ENCODE results near the gene PITHD1. TPM values are rescaled to one million over a fixed set of nuclear protein-coding genes. Genes with fewer than 3 reads are reported as not detected.
"Not testable (repeated sequence)": the region's sequence is repeated elsewhere in the genome, so short reads cannot be mapped to it uniquely, and the experiment has no call there.

The PITHD1 gene
- total RNA-seq, 1 experiment from 2014 or later: 52.5 TPM

DNA sequence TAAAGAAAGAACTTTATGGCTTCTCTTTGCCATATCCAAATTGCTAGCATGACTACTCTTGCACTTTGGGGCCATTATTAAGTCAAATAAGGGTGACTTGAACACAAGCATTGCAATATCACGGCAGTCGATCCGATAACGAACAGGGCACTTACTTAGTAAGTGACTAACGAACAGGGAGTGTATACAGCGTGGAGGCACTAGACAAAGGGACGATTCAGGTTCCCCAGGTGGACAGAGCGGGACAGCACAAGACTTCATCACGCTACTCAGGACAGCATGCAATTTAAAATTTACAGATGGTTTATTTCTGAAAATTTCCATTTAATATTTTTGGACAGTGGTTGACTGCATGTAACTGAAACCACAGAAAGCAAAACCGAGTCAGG lies 5.4 kb upstream of the PITHD1 start:
- no peak for DNase-seq (ENCODE audit: low read depth)

DNA sequence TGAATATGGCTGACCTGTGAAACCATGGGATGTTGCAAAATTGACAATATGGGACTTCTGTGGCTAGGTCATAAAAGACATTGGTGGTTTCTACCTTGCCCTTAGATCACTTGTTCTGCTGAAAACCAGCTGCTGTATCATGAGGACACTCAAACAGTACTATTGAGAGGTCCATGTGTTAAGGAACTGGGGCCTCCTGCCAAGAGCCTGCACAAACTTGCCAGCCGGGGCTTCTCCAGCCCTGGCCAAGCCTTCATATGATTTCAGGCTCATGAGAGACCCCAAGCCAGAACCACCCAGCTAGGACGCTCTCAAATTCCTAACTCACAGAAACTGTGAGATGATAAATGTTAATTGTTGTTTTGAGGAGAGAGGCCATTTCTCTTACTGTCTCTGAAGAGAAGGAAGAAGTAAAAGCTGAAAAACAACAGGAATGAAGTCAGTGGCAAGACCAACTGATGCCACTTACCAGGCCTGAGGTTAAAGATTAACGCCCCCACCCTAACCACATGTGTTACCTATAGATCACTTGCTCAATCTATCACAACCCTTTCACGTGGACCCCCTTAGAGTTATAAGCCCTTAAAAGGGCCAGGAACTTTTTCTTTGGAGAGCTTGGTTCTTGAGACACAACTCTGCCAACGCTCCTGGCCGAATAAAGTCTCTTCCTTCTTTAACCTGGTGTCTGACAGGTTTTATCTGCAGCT lies 3.9 kb upstream of the PITHD1 start:
- DNase-seq (ENCODE audit: low read depth): no peak

DNA sequence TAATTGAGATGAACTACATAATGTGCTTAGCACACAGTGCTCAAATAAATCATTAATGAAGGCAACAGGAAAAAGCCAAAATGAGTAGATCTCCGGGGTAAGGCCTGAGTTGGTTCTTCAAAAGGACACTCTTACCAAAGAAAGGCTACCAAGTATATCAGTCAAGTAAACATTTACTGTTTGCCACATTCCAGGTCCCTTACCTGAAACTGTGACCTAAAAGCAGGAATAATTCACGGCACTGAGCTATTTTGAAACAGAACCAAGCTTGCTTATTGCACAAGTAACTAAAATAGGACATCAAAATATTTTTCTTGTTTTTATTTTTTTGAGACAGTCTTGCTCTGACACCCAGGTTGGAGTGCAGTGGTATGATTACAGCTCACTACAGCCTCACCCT lies 2.0 kb upstream of the PITHD1 start:
- DNase-seq (ENCODE audit: low read depth): no peak

DNA sequence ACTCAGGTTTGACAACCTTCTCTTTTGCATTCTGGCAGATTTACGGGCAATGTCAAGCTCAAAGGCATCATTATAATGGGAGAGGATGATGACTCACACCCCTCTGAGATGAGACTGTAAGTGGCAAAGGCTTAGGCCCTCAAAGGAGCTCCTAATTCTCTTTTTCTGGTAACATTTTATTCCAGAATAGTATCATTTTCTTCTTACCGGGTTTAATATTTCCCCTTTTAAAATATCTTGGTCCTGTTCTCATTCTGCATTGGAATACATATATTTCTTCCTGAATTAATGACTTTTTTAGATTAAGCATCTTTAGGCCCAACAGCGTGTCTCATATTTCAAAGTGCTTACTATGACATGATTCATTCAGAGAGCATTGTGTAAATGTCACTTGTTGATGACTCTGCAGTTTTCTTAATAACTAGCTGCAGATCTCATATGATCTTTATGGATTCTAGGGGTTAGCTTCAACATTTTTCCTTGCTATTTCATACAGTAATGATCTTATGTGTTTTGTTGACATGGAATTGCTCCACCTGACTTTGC lies 1.7 kb downstream of the PITHD1 start:
- DNase-seq (ENCODE audit: low read depth): peak; percentile 66

DNA sequence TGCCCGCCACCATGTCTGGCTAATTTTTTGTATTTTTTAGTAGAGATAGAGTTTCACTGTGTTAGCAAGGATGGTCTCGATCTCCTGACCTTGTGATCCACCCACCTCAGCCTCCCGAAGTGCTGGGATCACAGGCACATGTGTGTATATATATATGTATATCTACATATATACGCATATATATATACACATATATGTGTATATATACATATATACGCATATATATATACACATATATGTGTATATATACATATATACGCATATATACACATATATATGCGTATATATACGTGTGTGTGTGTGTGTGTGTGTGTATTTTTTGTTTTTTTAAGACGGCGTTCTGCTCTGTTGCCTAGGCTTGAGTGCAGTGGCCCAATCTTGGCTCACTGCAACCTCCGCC lies 4.9 kb downstream of the PITHD1 start:
- DNase-seq (ENCODE audit: low read depth): not testable (repeated sequence)

DNA sequence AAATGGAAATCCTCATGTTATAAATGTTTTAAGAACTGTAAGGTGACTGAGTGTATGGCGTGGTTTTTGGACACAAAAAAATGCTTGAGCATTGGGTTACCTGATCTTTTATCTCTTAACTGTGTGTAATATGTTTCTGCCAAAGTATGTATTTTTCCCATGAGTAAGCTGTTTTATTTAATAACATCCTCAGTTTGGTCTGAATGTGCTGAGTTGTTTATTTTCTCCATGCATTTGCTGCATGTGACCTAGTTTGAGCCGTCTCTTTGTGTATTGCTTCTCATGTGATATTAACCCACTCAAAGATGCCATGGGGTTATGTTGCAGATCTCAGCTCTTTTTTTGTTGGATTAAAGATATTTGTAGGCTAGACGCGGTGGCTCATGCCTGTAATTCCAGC lies 6.6 kb downstream of the PITHD1 start:
- DNase-seq (ENCODE audit: low read depth): no peak

DNA sequence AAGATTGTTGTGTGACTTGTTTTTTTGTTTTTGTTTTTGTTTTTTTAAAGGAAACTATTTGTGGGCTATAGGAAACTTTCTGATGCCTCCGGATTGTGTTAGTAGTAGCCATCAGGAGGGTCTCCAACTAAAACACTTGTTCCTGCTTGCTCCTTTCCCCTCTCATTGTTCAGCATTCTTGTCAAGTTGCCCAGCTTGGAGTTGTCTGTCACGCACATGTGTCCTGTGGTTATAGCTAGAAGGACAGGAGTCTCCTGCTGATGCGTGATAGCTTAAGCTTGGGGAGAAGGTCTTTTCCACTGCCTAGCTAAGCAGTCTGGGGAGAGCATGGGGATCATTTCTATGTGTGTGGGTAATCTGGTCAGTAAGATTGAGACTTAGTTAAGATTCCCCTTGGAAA lies 9.5 kb downstream of the PITHD1 start:
- no peak for DNase-seq (ENCODE audit: low read depth)

DNA sequence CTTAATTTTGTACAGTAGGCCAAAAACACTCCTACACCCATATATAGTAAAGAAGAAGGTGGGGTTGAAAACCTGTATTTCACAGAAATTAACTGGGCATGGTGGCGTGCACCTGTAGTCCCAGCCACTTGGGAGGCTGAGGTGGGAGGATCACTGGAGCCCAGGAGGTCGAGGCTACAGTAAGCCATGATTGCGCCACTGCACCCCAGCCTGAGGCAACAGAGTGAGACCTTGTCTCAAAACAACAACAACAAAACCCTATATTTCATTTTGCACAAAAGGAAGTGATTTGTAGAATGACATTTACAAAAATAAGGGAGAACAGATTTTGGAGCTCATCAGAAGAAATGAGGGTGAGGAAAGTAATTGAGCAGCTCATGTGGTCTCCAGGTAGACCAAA lies 10.5 kb downstream of the PITHD1 start:
- no peak for DNase-seq (ENCODE audit: low read depth)

DNA sequence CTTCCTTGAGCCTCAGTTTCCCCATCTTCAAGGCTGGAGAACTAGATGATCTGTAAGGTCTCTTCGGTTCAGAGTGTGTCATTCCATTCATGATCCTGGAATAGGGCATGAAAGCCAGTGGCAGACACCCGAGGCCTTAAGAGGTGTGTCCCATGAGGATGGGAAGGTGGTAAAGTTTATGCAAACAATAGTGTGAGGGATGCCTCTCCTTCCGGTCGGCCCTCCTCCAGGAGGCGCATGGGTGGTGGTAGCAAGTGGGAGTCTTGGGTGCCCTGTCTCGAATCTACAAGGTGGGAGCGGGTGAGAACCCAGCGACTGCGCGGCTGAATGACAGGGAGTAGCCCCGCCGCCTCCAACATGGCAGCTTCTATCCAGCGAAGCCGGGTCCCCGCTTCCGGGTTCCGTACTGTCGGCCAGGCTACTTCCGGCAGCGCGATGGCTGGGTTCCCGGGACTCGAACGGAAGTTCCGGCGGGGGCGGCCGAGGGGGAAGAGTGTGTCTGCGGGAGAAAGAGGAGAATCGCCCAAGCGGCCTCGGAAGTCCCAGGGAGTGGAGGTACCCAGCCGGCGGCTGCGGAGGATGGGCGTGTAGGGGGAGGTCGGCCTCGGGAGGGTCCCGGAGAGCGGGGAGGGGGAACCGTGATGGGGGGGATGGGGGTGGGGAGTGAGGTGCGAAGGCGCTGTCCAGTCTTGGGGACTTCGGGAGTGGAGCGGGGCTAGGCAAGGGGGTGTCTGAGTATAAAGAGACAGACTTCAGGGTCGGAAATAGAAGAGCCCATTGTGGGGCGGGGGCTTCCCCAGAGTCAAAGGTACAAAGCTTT lies 12.7 kb downstream of the PITHD1 start, which contains the start of gene LYPLA2:
TSS of gene LYPLA2 (plus strand) at position 450 of the 820 bp plus-strand sequence. CDS start 1,538 bp downstream, outside the sequence.
- peak; percentile 86 for DNase-seq (ENCODE audit: low read depth)

DNA sequence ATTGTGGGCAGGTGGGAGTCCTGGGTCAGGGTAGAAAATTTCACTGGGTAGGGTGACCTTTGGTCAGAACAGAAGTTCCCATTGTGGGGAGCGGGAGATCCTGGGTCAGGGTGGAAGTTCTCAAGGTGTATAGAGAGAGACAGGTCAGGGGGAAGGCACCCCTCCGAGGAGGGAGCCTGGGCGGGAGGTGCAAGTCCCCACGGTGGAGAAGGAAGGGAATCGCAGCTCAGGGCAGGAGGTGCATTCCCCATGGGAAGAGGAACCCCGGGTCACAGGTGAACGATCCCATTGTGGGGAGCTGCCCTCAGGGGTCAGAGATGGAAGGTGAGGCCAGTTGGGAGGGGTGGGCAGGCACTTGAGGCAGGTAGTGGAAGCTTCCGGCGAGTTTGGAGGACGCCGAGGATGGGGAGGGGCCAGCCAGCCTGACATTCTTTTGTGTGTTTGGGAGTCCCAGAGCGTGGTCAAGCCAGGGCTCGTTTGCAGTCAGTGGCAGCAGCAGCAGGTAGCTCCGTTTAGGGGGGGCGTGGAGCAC lies 13.4 kb downstream of the PITHD1 start:
- DNase-seq (ENCODE audit: low read depth): no peak

DNA sequence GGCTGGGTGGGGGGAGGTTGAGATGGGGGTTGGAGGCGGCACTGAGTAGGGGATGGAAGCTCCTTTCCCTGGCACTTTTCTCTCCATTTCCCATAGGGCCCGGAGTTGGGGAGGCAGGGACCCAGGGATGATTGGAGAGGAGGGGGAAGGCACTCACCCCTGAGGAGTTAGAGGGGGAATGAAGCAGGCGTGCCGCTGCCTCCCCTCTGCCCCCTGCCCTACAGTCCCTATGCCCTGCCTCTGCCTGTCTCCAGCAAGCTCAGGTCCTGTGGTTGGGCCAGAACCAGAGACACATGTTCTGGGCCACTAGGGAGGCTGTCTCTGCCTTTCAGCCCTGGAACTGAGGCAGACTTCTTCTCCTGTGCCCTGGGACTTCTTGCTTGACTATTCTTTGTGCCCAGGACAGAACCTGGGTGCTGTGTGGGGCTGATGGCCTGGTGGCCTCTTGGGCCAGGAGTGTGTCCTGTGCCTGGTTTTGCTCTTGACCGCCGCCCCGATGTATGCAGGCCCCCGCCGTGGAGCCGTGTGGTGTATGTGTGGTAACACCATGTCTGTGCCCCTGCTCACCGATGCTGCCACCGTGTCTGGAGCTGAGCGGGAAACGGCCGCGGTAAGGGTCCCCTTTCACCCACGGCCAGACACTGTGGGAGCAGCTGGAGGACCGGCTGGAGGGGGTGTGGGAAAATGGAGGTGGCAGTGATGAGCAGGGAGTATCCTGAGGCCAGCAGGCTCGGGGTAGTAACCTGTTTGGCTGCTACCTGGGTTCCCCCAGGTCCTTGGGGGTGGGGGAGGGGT lies 14.1 kb downstream of the PITHD1 start:
- DNase-seq (ENCODE audit: low read depth): no peak

DNA sequence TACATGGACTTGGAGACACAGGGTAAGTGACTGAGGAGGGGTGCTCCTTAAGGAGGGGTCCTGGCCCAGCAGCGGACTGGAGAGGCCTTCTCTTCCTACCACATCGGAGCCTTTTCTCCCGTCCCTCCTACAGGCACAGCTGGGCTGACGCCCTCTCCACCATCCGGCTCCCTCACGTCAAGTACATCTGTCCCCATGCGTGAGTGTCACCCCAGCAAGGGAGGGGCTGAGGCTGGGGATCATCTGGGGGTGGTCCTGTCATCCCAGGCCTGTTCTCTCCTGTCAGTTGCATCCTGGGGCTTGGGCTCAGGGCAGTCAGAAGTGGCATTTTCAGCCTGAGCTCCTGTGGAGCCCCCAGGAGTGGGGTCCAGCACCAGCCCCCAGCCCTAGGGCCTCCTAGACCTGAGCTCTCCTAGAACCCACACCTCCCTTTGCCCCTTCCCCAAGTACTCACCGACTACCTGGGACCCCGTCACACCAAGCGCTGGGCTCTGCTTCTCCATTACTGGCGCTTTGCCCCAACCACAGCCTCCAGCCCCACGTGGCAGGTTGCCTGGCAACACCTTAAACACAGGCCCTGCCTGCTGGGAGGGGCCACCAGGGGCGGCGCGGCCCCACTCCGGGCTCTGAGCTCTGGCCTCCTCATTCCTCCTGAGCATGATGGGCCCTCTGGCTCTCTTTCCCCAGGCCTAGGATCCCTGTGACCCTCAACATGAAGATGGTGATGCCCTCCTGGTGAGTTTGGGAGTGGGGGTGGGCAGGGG lies 15.0 kb downstream of the PITHD1 start:
- no peak for DNase-seq (ENCODE audit: low read depth)

DNA sequence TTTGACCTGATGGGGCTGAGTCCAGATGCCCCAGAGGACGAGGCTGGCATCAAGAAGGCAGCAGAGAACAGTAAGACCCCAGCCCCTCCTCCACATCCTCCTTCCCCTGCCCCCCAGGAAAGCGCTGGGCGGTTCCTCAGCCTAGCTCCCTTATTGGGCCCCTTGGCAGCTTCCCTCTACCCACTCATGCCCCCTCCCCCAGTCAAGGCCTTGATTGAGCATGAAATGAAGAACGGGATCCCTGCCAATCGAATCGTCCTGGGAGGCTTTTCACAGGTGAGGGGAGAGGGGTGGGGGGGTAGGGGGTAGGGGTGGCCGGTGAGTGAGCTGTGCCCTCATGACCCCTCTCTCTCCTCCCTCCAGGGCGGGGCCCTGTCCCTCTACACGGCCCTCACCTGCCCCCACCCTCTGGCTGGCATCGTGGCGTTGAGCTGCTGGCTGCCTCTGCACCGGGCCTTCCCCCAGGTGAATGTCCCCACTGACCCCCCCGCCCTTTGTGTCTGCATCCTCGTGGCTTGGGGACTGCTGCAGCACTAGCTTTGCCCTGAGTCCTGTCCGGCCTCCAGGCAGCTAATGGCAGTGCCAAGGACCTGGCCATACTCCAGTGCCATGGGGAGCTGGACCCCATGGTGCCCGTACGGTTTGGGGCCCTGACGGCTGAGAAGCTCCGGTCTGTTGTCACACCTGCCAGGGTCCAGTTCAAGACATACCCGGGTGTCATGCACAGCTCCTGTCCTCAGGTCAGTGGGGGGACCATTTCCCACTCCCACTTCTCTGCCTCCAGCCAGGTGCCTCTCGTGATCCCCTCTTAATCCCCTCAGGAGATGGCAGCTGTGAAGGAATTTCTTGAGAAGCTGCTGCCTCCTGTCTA lies 15.9 kb downstream of the PITHD1 start:
- no peak for DNase-seq (ENCODE audit: low read depth)

DNA sequence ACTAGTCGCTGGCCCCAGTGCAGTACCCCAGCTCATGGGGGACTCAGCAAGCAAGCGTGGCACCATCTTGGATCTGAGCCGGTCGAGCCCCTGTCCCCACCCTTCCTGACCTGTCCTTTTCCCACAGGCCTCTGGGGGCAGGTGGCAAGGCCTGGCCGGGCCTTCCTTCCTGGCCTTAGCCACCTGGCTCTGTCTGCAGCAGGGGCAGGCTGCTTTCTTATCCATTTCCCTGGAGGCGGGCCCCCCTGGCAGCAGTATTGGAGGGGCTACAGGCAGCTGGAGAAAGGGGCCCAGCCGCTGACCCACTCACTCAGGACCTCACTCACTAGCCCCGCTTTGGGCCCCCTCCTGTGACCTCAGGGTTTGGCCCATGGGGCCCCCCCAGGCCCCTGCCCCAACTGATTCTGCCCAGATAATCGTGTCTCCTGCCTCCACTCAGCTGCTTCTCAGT lies 16.5 kb downstream of the PITHD1 start:
- not testable (repeated sequence) for DNase-seq (ENCODE audit: low read depth)

DNA sequence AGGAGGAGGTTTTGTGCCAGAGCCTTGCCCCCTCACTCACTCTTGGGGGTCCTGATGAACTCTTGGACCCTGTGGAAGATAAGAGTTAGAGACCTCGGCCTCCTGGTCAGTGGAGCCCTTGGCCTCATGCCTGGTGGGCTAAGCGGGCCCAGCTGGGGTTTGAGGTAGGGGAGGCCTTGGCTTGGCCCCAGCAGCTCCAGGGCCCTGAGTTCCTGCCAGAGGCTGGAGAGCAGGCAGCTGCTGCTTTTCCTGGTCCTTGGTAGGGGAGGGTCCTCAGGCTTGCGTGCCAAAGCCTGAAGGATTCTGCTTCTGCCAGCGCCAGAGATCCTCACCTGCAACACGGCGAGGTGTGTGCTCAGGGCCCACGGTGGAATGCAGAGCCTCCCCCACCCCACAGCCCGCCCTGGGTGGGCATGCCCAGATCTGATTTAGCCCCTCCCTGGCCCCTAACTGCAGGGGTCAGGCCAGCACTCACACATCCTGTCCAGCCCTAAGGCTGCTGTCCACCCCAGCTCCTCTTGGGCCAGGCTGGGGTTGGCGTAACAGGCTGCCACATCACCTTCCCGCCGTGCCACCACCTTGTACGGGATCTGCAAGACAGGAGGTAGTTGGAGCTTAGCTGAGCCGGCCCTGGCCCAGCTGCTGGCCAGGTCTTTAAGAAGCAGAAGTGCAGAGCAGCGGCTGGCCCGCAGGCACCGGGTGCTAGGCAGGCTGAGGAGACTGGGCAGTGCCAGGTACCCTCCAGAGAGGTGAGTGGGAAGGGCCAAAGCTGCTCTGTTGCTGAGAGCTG lies 17.7 kb downstream of the PITHD1 start:
- DNase-seq (ENCODE audit: low read depth): no peak

DNA sequence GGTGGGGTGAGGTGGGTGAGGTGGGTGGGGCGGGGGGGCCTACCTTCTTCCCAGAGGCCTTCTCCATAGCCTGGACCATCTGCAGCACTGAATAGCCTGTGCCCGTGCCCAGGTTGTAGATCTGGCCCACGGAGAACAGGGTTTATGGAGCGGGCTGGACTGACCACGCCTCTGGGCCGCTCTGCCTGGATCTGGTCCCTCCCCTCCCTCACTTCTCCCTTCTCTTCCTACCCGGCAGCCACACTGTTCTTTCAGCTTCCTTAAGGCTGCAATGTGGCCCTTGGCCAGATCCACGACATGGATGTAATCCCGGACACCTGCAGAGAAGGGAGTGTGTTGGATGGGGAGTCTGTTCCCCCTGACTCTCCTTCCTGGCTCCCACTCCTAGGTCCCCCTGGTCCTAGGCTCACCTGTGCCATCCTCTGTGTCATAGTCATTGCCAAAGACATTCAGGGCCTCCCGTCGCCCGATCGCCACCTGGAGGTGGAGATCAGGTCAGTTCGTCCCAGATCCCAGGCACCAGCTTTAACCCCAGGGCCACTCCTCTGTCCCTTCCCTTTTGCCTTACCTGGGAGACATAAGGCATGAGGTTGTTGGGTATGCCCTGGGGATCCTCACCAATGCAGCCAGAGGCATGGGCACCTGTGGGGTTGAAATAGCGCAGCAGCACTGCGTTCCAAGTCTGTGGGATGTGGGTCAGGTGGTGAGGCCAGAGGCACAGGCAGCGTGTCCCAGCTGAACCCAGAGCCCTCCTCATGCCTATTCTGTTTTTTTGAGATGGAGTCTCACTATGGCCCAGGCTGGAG lies 18.5 kb downstream of the PITHD1 start:
- DNase-seq (ENCODE audit: low read depth): no peak

DNA sequence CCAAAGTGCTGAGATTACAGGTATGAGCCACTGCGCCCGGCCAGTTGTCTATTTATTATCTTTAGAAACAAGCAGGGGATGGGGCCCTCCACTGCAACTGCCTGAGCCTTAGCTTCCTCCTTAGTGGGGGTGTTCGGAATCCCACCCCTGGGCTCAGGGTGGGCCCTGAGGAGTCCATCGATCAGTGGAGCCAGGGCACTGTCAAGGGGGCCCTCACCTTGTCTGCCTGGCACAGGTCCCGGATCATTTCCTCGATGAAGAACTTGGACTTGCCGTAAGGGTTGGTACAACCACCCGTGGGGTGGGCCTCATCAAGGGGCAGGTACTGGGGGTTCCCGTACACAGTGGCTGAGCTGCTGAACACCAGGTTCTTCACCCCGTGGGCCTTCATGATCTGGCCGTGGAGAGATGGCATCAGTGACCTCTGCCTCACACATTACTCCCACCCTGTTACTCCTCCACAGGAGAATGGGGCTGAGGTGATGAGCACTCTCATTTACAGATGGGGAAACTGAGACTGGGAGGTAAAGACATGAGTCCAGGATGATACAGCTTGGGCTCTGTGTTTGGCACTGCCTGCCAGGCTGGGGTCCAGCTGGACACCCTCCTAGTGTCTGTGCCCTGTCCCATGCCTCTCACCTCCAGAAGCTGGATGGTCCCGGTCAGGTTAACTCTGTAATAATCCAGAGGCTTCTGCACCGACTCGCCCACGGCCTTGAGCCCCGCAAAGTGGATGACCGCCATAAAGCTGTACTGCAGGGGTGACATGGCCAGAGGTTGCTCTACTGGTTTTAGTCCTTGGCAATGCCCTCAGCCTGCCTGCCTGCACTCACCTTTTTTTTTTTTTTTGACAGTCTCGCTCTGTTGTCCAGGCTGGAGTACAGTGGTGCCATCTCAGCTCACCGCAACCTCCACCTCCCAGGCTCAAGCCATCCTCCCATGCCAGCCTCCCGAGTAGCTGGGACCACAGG lies 19.5 kb downstream of the PITHD1 start:
- DNase-seq (ENCODE audit: low read depth): no peak

Data from LHCN-M2 (cell line).